ENCODE results near the gene LARP4B.
"Not testable (repeated sequence)": the region's sequence is repeated elsewhere in the genome, so short reads cannot be mapped to it uniquely, and the experiment has no call there.

LARP4B gene

DNA sequence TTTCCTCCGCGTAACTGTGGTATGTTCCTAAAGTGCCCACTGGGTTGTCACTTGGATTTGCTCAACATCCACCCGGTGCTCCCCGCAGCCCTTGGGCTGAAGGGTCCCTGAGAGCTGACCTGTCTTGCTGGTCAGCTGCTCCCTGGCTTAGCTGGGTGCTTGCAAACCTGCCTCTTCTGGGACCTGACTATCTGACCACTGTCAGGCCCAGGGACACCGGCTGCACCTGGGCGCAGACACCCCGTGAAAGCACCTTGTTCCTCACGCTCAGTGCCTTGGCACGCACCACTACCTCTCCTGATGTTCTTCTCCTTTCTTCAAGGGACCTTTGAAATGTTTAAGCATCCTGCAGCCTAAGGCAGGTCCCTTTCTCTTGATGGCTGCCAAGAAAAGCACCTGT lies 26.6 kb upstream of the LARP4B start:
- no peak for DNase-seq

DNA sequence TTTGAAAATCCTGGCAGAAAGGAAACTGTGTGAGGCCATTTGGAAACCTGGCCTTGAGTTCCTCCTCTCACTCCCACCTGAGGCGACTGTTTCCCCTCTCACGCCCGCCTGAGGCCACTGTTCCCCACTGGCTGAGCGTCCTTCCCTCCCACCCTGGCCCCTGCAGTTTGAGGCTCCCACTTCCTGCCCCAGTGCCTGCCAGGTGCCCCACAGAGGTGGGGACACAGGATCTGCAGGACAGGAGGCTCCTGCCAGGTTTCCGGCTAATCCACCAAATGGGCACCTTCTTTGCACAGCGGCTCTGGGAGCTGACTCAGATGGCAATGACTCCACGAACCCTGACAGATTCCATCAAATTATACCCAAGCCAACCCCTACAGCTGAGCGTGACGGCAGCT lies 24.3 kb upstream of the LARP4B start:
- DNase-seq, result no peak

- DNase-seq, result no peak
Observed at GRCh38 chr10:955127-955819, 23.8 kb upstream of the LARP4B start.

DNA sequence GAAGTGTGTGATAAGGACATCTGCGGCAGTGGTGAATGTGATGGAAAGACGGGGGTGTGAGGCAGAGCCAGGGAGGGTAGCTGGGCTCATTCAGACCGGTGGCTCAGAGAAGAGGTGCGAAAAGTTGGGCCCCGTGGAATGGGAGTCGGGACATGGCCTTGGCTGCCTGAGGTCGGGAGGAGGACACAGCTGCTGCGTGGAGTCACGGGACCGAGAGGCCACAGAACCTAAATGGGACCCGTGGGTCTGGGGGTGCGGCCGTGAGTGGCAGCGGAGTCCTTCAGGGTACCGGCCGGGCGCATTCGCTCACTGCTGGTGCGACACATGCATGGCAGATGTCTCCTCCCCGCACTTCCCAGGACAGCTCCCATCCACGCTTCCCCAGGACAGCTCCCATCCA lies 22.9 kb upstream of the LARP4B start:
- no peak for DNase-seq

- DNase-seq, result no peak
Observed at GRCh38 chr10:953836-954235, 22.3 kb upstream of the LARP4B start.

GRCh38 chr10:949446-949845 lies 17.9 kb upstream of the LARP4B start:
- no peak for DNase-seq

DNA sequence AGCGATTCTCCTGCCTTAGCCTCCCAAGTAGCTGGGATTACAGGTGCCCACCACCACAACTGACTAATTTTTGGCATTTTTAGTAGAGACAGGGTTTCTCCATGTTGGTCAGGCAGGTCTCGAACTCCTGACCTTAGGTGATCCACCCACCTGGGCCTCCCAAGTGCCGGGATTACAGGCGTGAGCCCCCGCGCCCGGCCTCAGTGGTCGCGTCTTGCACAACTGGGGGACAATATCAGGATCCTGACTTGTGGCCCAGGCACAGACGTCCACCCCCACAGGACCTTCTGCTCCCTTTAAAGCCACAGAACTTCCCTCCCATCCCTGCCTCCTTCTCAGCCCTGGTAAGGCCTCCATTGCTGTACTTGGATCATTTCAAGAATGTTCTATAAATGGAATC lies 16.8 kb upstream of the LARP4B start:
- no peak for DNase-seq

- no peak for DNase-seq
Observed at GRCh38 chr10:947881-948280, 16.4 kb upstream of the LARP4B start.

- no peak for DNase-seq
Observed at GRCh38 chr10:947051-947450, 15.5 kb upstream of the LARP4B start.

DNA sequence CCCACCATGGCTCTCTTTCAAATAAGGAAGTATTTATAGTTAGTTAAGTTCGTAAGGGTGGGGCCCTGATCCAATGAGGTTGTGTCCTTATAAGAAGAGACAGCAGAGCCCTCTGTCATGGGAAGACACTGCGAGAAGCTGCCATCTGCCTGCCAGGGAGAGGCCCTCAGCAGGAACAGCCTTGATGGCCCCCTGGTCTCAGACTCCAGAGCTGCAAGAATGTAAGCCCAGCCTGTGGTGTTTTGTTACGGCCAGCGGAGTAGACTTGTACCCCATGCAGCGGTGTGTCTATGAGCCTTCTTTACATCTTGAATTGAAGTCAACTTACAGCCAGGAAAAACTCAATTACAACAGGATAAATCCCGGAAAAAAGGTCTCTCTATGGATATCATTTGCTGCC lies 14.3 kb upstream of the LARP4B start:
- no peak for DNase-seq

GRCh38 chr10:944034-944831 lies 12.7 kb upstream of the LARP4B start:
- peak; percentile 58 for DNase-seq

- no peak for DNase-seq
Observed at GRCh38 chr10:943334-944033, 12.0 kb upstream of the LARP4B start.

GRCh38 chr10:938941-939678 lies 7.6 kb upstream of the LARP4B start:
- peak; percentile 72 for DNase-seq

DNA sequence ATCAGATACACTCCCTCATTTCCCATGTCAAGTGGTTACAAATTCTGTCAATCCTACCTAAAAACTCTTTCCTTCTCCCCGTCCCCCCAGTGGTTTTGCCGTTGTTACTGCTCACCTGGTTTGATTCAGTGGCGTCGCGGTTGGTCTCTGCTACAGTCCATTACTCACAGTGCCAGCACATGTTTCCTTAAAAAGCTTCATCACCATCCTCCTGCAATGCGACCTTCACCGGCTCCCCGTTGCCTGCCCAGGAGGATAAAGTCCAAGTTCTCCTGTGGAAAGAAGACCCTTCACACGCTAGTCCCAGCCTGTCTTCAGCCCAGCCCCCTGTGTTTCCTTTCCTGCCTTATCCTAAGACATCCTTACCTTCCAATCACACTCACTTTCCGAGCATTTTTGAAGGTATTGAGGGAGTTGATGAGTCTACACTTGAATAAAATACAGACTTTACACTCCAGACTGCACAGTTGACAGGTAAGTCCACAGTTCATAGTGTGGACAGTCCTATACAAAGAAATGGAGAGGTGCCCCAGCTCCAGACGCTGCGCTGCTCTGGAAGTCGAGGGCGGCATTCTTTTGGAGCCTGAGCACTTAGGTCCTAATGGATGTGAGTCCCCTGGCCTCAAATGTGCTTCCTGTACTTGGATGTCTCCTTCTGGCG lies 3.4 kb upstream of the LARP4B start:
- no peak for DNase-seq

DNA sequence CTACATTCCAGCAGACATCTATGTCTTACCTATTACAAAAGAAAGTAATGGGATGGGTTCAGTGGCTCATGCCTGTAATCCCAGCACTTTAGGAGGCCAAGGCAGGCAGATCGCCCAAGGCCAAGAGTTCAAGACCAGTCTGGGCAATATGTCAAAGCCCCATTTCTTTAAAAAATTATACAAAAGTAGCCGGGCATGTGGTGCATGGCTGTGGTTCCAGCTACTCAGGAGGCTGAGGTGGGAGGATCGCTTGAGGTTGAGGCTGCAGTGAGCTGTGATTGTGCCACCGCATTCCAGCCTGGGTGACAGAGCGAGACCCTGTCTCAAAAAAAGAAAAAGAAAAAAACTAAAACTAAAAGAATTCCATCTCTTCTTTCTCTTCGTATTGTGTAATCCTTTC lies 2.7 kb upstream of the LARP4B start:
- not testable (repeated sequence) for DNase-seq

DNA sequence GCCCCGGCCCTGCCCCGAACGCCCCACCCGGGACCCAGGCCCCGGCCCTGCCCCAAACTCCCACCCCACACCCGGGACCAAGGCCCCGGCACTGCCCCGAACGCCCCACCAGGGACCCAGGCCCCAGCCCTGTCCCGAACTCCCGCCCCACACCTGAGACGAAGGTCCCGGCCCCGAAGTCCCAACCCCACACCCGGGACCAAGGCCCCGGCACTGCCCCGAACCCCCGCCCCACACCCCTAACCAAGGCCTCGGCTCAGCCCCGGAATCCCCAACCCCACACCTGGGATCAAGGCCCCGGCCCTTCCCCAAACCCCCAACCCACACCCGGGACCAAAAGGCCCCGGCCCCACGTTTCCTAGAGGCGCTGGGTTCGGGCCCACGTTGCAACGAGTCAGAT lies 1.1 kb upstream of the LARP4B start:
- DNase-seq, result no peak

DNA sequence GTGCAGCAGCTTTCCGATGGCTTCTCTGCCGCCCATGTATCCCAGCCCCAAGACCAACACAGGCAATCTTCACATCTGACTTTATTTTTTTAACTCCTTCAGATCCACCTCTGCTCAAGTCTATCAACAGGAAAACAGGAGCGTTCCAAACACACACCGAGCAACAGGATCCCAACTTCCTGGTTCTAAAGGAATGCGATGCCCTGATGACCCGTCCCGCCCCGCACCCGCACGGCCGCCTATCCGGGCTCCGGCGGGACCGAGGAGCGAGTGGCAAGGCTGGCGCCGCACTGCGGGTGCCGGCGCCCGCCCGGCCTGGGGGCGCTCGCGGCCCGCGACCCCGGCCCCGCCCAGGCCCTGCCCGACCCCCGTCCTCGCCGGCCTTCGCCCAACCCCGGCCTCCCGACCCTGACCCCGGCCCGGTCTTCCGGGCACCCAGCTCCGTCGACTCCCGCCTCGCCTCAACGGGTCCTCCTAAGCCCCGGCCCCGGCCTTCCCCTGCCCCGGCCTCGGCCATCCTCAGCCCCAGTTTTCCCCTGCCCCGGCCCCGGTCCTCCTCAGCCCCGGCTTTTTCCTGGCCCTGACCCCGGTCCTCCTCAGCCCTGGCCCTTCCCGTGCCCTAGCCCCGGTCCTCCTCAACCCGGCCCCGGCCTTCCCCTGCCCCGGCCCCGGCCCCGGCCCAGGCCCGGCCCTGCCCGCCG lies 730 bp downstream of the LARP4B start:
- DNase-seq, result peak; percentile 53

DNA sequence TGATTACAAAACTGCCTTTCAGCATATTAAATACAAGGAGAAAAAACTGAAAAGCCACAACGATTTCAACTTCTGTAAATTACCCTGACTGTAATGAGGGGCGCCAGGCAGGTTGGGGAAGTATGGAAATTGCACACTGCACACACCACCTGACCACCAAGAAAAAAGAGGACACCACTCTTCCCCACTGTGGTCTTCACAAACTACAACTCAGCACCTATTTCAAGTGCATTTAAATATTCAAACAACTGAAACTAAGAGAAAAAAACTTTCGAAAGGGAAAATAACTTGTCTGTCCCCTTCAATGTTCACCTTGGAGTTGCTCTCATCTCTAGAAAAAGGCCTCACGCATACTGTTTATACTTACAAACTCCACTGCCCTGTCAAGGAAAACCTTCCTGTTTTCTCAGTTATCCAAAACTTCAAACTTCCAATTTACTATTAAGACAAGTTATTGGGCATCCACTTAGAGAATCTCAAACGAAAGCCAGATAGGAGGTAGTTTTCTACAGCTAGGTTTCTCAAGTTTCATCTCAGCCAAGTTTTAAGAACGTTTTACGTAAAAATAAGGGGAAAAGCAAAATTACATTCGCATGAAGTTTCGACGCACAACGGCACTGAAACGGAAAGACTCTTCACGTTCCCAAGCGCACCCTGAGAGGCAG lies 1.4 kb downstream of the LARP4B start:
- DNase-seq, result no peak

DNA sequence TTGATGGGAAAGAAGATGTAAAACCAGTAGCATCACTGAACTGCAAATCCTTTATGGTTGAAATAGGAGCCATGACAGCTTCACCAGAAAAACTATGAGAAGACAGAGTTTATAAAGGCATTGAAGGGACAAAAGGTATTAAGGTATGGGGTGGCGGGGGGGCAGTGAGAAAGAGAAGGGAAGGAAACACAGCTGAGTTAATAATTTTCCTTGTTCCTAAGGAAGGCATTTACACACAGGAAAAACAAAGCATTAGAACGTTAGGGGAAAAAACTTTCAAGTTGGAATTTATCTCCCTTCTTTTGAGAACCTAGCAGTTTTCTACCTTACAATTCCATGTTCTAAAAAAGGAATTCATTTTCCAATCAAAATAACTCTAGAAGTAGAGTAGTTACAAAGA lies 4.4 kb downstream of the LARP4B start:
- no peak for DNase-seq

DNA sequence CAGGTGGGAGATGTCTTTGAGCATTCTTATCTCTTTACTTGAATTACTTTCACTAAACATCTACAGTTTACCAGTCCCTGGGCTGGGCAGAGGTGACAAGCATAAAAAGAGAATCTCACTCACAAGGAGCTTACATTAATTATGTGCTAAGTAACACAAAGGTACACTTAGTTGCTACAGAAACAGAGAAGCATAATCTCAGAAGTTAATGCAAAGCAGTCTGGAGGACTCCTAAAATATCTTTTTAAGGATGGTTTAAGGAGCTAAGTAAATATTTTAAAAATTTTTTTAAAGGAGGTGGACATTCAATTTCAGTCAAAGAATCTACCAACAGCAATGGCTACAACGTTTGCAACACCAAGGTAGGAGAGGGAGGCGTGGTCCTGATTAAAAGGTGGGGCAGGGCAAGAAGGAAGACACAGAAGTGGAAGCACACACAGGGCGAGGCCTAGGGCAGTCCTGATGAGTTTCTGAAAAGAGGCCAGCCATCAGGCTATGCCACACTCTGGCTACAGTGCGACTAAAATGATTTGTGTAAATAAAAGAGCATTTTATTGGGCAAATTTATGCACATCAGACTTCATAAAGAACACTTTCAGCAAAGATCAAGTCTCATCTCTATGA lies 5.3 kb downstream of the LARP4B start:
- DNase-seq, result no peak

DNA sequence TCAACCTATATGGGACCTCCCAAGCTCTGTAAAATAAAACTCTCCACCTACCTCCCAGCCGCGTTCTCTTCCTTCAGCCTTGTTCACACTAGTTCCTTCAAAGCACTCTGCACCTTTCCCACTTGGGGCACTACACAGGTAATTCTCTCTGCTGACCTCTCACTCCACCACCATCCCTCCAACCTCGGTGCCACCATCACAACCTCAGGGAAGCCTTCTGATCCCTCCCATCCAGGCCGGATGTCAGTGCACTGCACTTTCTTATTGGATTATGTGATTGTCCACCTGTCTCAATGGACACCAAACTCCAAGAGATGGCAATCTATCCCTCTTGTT lies 7.0 kb downstream of the LARP4B start:
- no peak for DNase-seq
